Mucosa of descending colon (tissue), 3 donors: ENCODE data around the gene GLO1. TPM values are rescaled to one million over a fixed set of nuclear protein-coding genes. Genes with fewer than 3 reads are reported as not detected.
"Not testable (repeated sequence)": the region's sequence is repeated elsewhere in the genome, so short reads cannot be mapped to it uniquely, and the experiment has no call there.

ENCODE experiments used
- ATAC-seq: fragments of 200-7000 bp; cut with Tn5 transposase; one replicate; pipeline ENCODE4 v1.9.1; 2020; ENCODE audit warnings: mild to moderate bottlenecking, moderate library complexity
- DNase-seq, 3 donors: peaks; one replicate each; pipeline ENCODE4 v3.0.0-alpha.2; 2020
- H3K36me3 ChIP-seq: fragments of 200-600 bp; one replicate; pipeline ENCODE4 v1.8.0; 2021; ENCODE audit warnings: low read depth, mild to moderate bottlenecking
- H3K4me1 ChIP-seq: fragments of 200-600 bp; one replicate; pipeline ENCODE4 v1.8.0; 2021; ENCODE audit warnings: low read depth, mild to moderate bottlenecking
- H3K4me3 ChIP-seq: fragments of 200-600 bp; one replicate; pipeline ENCODE4 v1.8.0; 2021; ENCODE audit warnings: mild to moderate bottlenecking
- H3K9me3 ChIP-seq: fragments of 200-600 bp; one replicate; pipeline ENCODE4 v1.8.0; 2021; ENCODE audit warnings: mild to moderate bottlenecking
- intact Hi-C, 2 donors: fragments of 100-400 bp; cut with DNase I in 1 of 2; cut with micrococcal nuclease in 1 of 2; formaldehyde crosslinking; loops; one replicate each; pipeline versions ENCODE4 v1.11.0 to v1.11.1; 2022; cut with DNase I, micrococcal nuclease
- total RNA-seq, 3 donors: library from RNA; stranded (reverse); fragmentation: NEBNext Ultra II Directional in 2 of 3; extraction: Animal tissue kit (Norgen Biotek cat#: 25700) in 2 of 3; gene quantifications; one replicate each; pipeline versions ENCODE4 v1.2.1 to v1.2.4, GENCODE V29; 2021 to 2023
- TF ChIP-seq, protein P1 (sequence below): fragments of 200-600 bp; IDR thresholded peaks from one replicate; pipeline ENCODE4 v1.8.0; 2022; ENCODE audit warnings: antibody characterized with exemption, mild to moderate bottlenecking
- donor health status: DM: no; HTN: no; CAD: no; lungs with moderate emphysema.
- donor health status: DM: no; HTN: no; CAD: no.
- donor health status: DM: no; HTN: yes; CAD: no.

The GLO1 gene
- total RNA-seq, 3 donors from 2014 or later = 37.9 to 55.4 (median 47.3) TPM

DNA sequence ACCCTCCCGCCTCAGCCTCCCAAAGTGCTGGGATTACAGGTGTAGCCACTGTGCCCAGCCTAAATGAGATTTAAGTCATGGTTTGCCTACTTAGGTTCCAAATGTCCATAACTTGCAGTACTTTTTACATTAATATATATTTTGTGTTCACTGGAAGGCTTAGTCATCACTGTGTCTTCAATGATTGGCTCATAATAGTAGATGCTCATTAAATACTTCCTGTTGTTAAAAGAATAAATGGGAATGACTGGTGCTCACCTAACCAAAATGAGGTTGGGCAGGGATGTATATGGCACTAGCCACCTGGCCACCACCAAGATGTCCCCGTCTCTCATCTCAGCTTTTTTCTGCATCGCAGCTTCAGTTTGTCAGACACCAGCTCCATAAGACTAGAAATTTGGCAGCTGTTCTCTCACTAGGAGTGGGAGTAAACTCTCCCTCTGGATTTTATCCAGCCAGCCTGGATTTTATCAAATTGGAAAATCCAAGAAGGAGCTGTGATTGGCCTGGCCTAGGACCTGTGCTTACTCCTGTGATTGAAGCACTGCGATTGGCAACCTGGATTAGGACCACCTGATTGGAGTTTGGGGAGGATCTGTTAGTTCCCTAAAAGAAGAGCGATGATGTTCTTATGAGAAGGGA is 1.1 kb upstream of the GLO1 start:
- intact Hi-C loops = no loop called here
- Histone ChIP-seq H3K4me3 (no peak overlapping the region), H3K36me3 (no peaks in the 10 kb centered on the region), H3K4me1 (no peaks in the 10 kb centered on the region), H3K9me3 (peaks cover 9% of the 10 kb centered on the region)
- DNase-seq = no peak
- no peak for ATAC-seq
- TF ChIP-seq, protein P1, sequence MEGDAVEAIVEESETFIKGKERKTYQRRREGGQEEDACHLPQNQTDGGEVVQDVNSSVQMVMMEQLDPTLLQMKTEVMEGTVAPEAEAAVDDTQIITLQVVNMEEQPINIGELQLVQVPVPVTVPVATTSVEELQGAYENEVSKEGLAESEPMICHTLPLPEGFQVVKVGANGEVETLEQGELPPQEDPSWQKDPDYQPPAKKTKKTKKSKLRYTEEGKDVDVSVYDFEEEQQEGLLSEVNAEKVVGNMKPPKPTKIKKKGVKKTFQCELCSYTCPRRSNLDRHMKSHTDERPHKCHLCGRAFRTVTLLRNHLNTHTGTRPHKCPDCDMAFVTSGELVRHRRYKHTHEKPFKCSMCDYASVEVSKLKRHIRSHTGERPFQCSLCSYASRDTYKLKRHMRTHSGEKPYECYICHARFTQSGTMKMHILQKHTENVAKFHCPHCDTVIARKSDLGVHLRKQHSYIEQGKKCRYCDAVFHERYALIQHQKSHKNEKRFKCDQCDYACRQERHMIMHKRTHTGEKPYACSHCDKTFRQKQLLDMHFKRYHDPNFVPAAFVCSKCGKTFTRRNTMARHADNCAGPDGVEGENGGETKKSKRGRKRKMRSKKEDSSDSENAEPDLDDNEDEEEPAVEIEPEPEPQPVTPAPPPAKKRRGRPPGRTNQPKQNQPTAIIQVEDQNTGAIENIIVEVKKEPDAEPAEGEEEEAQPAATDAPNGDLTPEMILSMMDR = no peak

DNA sequence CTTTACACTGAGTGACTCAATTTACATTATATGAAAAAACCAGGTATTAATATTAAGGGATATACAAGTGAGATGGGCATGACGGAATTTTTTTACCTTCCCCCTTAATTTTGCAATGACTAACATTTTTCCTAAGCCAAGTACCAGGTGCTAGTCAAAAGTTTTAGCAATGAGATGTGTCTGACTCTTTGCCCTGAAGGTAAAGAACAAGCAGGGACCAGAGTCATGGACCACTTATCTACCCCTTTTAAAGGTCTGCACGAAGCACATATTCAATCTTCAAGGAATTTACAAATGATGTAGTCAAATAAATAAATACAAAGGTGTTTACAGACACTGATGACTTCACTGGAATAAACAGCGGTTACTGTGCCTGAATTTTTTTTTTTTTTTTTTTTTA is 1.4 kb downstream of the GLO1 start:
- H3K4me3 ChIP-seq = no peak overlapping the region
- TF ChIP-seq, protein P1 = no peak
- H3K9me3 ChIP-seq = peaks cover 9% of the 10 kb centered on the region
- no peaks in the 10 kb centered on the region for H3K4me1 ChIP-seq
- intact Hi-C loops = no loop called here
- ATAC-seq = no peak
- no peak for DNase-seq
- H3K36me3 ChIP-seq = no peaks in the 10 kb centered on the region

DNA sequence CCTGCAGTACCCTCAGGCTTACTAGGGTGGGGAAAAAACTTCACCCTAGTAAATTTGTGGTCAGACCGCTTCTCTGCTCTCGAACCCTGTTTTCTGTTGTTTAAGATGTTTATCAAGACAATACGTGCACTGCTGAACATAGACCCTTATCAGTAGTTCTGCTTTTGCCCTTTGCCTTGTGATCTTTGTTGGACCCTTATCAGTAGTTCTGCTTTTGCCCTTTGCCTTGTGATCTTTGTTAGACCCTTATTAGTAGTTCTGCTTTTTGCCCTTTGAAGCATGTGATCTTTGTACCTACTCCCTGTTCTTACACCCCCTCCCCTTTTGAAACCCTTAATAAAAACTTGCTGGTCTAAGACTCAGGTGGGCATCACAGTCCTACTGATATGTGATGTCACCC is 3.2 kb downstream of the GLO1 start:
- intact Hi-C loops, ATAC-seq, H3K36me3 ChIP-seq, H3K9me3 ChIP-seq, H3K4me1 ChIP-seq, H3K4me3 ChIP-seq, DNase-seq: not testable (repeated sequence)

DNA sequence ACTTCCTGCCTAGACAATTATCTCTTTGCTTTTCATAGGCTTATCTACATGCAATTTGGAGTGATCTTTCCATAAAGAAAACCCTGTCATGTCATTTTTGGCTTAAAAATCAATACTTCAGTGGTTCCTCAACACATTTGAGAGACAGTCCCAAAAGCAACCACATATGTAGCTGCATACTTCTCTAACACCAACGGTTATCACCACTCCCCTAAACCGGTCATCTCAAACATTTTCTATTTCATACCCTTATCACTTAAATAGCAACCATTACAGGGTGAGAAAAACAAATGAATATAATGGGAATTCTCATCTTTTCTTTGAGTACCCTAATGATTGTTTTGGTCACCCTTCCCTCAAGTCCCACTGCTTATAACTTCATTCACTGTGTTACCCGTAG is 5.1 kb downstream of the GLO1 start:
- Histone ChIP-seq H3K4me3 (no peak overlapping the region), H3K36me3 (no peaks in the 10 kb centered on the region), H3K4me1 (no peaks in the 10 kb centered on the region), H3K9me3 (peaks cover 9% of the 10 kb centered on the region)
- no peak for ATAC-seq
- DNase-seq = no peak
- TF ChIP-seq, protein P1 = no peak
- intact Hi-C loops = no loop called here

DNA sequence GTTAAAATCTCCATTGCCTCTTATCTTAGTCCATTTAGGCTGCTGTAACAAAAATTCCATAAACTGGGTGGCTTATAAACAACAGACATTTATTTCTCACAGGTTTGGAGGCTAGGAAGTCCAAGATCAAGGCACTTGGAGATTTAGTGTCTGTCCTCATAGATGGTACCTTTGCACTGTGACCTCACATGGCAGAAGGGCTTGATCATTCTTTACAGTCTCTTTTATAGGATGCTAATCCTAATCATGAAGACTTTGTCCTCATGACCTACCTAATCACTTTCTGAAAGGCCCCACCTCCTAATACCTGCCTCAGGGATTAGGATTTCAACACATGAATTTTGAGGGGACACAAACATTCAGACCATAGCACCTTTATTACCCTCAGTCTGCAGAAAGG is 6.6 kb downstream of the GLO1 start:
- TF ChIP-seq, protein P1 = no peak
- ATAC-seq = peak; percentile 62
- H3K36me3 ChIP-seq = no peaks in the 10 kb centered on the region
- no peak overlapping the region for H3K4me3 ChIP-seq
- DNase-seq = no peak
- intact Hi-C loops = no loop called here
- peaks cover 9% of the 10 kb centered on the region for H3K9me3 ChIP-seq
- no peaks in the 10 kb centered on the region for H3K4me1 ChIP-seq

DNA sequence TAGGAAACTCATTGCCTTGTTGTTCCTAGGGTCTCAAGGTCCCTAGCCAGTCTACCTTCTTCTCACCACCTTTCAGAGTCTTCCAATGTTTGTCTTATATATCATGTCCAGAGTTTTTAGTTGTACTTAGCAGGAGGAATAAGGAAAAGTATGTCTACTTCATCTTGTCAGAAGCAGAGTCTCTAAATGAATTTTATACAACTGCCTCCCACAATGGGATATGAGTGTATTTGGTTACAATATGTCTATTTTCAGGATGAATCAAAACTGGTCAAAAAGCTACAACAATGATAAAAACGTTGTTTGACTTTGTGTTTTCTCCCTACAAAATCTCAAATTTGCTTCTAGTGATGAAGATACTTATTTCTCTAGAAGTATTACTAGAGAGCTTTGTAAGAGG is 7.0 kb downstream of the GLO1 start:
- DNase-seq (no peak), ATAC-seq (no peak)
- TF ChIP-seq, protein P1 = no peak
- intact Hi-C loops = no loop called here
- no peaks in the 10 kb centered on the region for H3K4me1 ChIP-seq
- H3K9me3 ChIP-seq = peaks cover 9% of the 10 kb centered on the region
- H3K4me3 ChIP-seq = no peak overlapping the region
- no peaks in the 10 kb centered on the region for H3K36me3 ChIP-seq
